ENCODE measurements around the gene RWDD4.
A peak's percentile ranks its signal among the peaks of the same experiment; 100 is the strongest.

The RWDD4 gene

GRCh38 chr4:183659029-183659871 is at the start of gene RWDD4, which contains the start of gene TRAPPC11:
Gene RWDD4, minus strand, starts transcription at chr4:183659185. Its CDS starts 233 bp downstream, at chr4:183658952.
Gene TRAPPC11, plus strand, starts transcription at chr4:183659293. Its CDS starts 4,575 bp downstream, at chr4:183663868.
- DNase-seq: peak; percentile 96

GRCh38 chr4:183702492-183702891 is 43.5 kb upstream of the RWDD4 start:
- DNase-seq: no peak

- no peak for DNase-seq
These were observed 41.4 kb upstream of the RWDD4 start for GRCh38 chr4:183700407-183700806.

- no peak for DNase-seq
These were observed 39.9 kb upstream of the RWDD4 start for GRCh38 chr4:183698909-183699308.

- no peak for DNase-seq
These were observed 32.9 kb upstream of the RWDD4 start for GRCh38 chr4:183691897-183692296.

GRCh38 chr4:183691006-183691405 is 32.0 kb upstream of the RWDD4 start:
- DNase-seq: no peak

GRCh38 chr4:183688216-183688615 is 29.2 kb upstream of the RWDD4 start:
- no peak for DNase-seq

- DNase-seq: no peak
These were observed 27.5 kb upstream of the RWDD4 start for GRCh38 chr4:183686461-183686860.

GRCh38 chr4:183681119-183681518 is 22.1 kb upstream of the RWDD4 start:
- DNase-seq: no peak

GRCh38 chr4:183675625-183676024 is 16.6 kb upstream of the RWDD4 start:
- DNase-seq: no peak

GRCh38 chr4:183674153-183674552 is 15.2 kb upstream of the RWDD4 start:
- DNase-seq: no peak

- no peak for DNase-seq
These were observed 12.1 kb upstream of the RWDD4 start for GRCh38 chr4:183670960-183671555.

GRCh38 chr4:183670251-183670650 is 11.3 kb upstream of the RWDD4 start:
- no peak for DNase-seq

GRCh38 chr4:183666088-183666487 is 7.1 kb upstream of the RWDD4 start:
- no peak for DNase-seq

- peak in 1 of 2 donors; percentile 1 for DNase-seq
These were observed 872 bp upstream of the RWDD4 start for GRCh38 chr4:183659872-183660242.

GRCh38 chr4:183658362-183659028 is 490 bp downstream of the RWDD4 start:
- DNase-seq: peak in 1 of 2 donors; percentile 1

GRCh38 chr4:183657564-183657963 is 1.4 kb downstream of the RWDD4 start:
- peak in 1 of 2 donors; percentile 0 for DNase-seq

- no peak for DNase-seq
These were observed 13.7 kb downstream of the RWDD4 start for GRCh38 chr4:183645326-183645725.

- no peak for DNase-seq
These were observed 19.7 kb downstream of the RWDD4 start for GRCh38 chr4:183639291-183639690.

GRCh38 chr4:183638436-183638835 is 20.5 kb downstream of the RWDD4 start:
- DNase-seq: no peak

- DNase-seq: no peak
These were observed 21.5 kb downstream of the RWDD4 start for GRCh38 chr4:183637461-183637860.

GRCh38 chr4:183636923-183637322 is 22.1 kb downstream of the RWDD4 start:
- DNase-seq: no peak

- no peak for DNase-seq
These were observed 22.5 kb downstream of the RWDD4 start for GRCh38 chr4:183636503-183636902.

GRCh38 chr4:183635741-183636140 is 23.2 kb downstream of the RWDD4 start:
- no peak for DNase-seq

Data from CD4-positive, alpha-beta T cell treated with Interleukin-1 beta for 1 hour (primary cell).